Panc1 (cell line): Measurements from ENCODE around the gene SRGAP2C.
"Not testable (repeated sequence)": the region's sequence is repeated elsewhere in the genome, so short reads cannot be mapped to it uniquely, and the experiment has no call there.

Experiments
- REST ChIP-seq, 2 experiments: IDR thresholded peaks; 2 replicates each; pipeline ENCODE4 v1.6.1; 2011 to 2012; ENCODE audit warnings: low read depth in 2 of 2, control low read depth in 1 of 2, low read length in 1 of 2, mild to moderate bottlenecking in 1 of 2, moderate library complexity in 1 of 2; ENCODE audit not compliant: insufficient read depth in 1 of 2
- TCF7L2 ChIP-seq: IDR thresholded peaks from 2 replicates; pipeline ENCODE4 v1.6.1; 2011; ENCODE audit warnings: mild to moderate bottlenecking, low read depth, low read length, inconsistent platforms
- TF ChIP-seq, protein P1 (sequence below): fragments of 450-650 bp; IDR thresholded peaks from 2 replicates; pipeline ENCODE4 v1.5.1; 2017; ENCODE audit warnings: mild to moderate bottlenecking

- TF ChIP-seq TCF7L2; REST (IDR thresholded peaks at IDR 0.05; ENCODE audit: insufficient read depth in 1 of 2, low read depth in 2 of 2, low read length in 1 of 2): not testable (repeated sequence)
- TF ChIP-seq, protein P1, sequence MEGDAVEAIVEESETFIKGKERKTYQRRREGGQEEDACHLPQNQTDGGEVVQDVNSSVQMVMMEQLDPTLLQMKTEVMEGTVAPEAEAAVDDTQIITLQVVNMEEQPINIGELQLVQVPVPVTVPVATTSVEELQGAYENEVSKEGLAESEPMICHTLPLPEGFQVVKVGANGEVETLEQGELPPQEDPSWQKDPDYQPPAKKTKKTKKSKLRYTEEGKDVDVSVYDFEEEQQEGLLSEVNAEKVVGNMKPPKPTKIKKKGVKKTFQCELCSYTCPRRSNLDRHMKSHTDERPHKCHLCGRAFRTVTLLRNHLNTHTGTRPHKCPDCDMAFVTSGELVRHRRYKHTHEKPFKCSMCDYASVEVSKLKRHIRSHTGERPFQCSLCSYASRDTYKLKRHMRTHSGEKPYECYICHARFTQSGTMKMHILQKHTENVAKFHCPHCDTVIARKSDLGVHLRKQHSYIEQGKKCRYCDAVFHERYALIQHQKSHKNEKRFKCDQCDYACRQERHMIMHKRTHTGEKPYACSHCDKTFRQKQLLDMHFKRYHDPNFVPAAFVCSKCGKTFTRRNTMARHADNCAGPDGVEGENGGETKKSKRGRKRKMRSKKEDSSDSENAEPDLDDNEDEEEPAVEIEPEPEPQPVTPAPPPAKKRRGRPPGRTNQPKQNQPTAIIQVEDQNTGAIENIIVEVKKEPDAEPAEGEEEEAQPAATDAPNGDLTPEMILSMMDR, result not testable (repeated sequence)
These were observed 163.3 kb downstream of the SRGAP2C start for GRCh38 chr1:121348115-121348514.
